GM12878 (cell line): Measurements from ENCODE around the gene LARP4B. TPM values are rescaled to one million over a fixed set of nuclear protein-coding genes. Genes with fewer than 3 reads are reported as not detected.

ENCODE experiments used
- ATAC-seq: fragments of 200-7000 bp; cut with Tn5 transposase; 3 replicates; pipeline ENCODE4 v1.9.1; 2020; ENCODE audit warnings: mild to moderate bottlenecking, moderate library complexity
- BruUV-seq: library from RNA; stranded (reverse); fragments of 400-500 nt; replicated peaks from 2 replicates; lab custom pipeline; 2021; lab: Mats Ljungman, UMichigan
- CTCF ChIA-PET: fragments of 300-600 bp; sonication (Branson Sonifier 250); formaldehyde crosslinking; extraction: SDS; loops from one replicate; lab custom pipeline; 2021; ENCODE audit warnings: inconsistent platforms; lab: Yijun Ruan, JAX
- POLR2A ChIA-PET: fragments of 350-600 bp; formaldehyde crosslinking; extraction: SDS; loops from one replicate; lab custom pipeline; 2021; ENCODE audit warnings: inconsistent platforms; lab: Charles Lee
- RAD21 ChIA-PET: fragments of 300-600 bp; sonication (Branson Sonifier 250); formaldehyde crosslinking; loops from one replicate; lab custom pipeline; 2023; ENCODE audit warnings: antibody characterized with exemption; ENCODE audit not compliant: unreplicated experiment; lab: Charles Lee
- SMC1A ChIA-PET: fragments of 300-600 bp; sonication (Branson Sonifier 250); formaldehyde crosslinking; loops from one replicate; lab custom pipeline; 2023; ENCODE audit not compliant: unreplicated experiment, uncharacterized antibody; lab: Charles Lee
- DNase-seq: peaks from one replicate; pipeline ENCODE4 v3.0.0-alpha.2; 2011; ENCODE audit warnings: low read depth, low spot score
- FAIRE-seq: peaks from 3 replicates; lab custom pipeline; 2011; peaks lifted over from hg19 to GRCh38; lab: Jason Lieb, UNC
- H2AFZ ChIP-seq: 2 replicates; pipeline ENCODE4 v1.6.0; 2011; ENCODE audit warnings: low read depth, low read length, control low read depth; ENCODE audit not compliant: control insufficient read depth
- H3K27ac ChIP-seq: 2 replicates; pipeline ENCODE4 v1.5.1; 2011; ENCODE audit warnings: control low read depth; ENCODE audit not compliant: control insufficient read depth, insufficient read depth
- H3K27me3 ChIP-seq, 2 experiments: replicated peaks in 1 of 2; 2 replicates each; pipeline versions ENCODE4 v1.6.0 to v1.6.1; 2011; ENCODE audit warnings: low read length in 1 of 2; ENCODE audit not compliant: control insufficient read depth in 2 of 2, insufficient read depth in 2 of 2
- H3K36me3 ChIP-seq, 2 experiments: 2 replicates each; pipeline ENCODE4 v1.5.1; 2011; ENCODE audit warnings: low read length in 1 of 2; ENCODE audit not compliant: control insufficient read depth in 2 of 2, insufficient read depth in 2 of 2
- H3K4me1 ChIP-seq: 2 replicates; pipeline ENCODE4 v1.6.1; 2011; ENCODE audit warnings: mild to moderate bottlenecking, low read length, moderate library complexity, mixed read lengths; ENCODE audit not compliant: control insufficient read depth, insufficient read depth
- H3K4me2 ChIP-seq: 2 replicates; pipeline ENCODE4 v1.6.0; 2011; ENCODE audit warnings: control low read depth; ENCODE audit not compliant: control insufficient read depth, insufficient read depth
- H3K4me3 ChIP-seq: fragments of 200-600 bp; sonication (generic); 2 replicates; pipeline ENCODE4 v1.5.1; 2016
- H3K79me2 ChIP-seq: 2 replicates; pipeline ENCODE4 v1.6.0; 2011; ENCODE audit warnings: low read length; ENCODE audit not compliant: control insufficient read depth, insufficient read depth
- H3K9ac ChIP-seq: 2 replicates; pipeline ENCODE4 v1.8.0; 2011; ENCODE audit warnings: low read length, control low read depth, mixed read lengths; ENCODE audit not compliant: control insufficient read depth, insufficient read depth
- H3K9me3 ChIP-seq: replicated peaks from 3 replicates; pipeline ENCODE4 v1.5.1; 2011; ENCODE audit warnings: mild to moderate bottlenecking, low read length; ENCODE audit not compliant: control insufficient read depth, insufficient read depth
- H4K20me1 ChIP-seq: 2 replicates; pipeline ENCODE4 v1.6.0; 2011; ENCODE audit not compliant: control insufficient read depth, insufficient read depth
- BACH1 ChIP-seq: fragments of 450-650 bp; IDR thresholded peaks from 2 replicates; pipeline ENCODE4 v1.6.1; 2017; ENCODE audit warnings: mild to moderate bottlenecking, borderline replicate concordance
- BMI1 ChIP-seq: fragments of 450-650 bp; IDR thresholded peaks from 2 replicates; pipeline ENCODE4 v1.6.1; 2016; ENCODE audit warnings: mild to moderate bottlenecking, moderate library complexity, borderline replicate concordance
- CREB1 ChIP-seq: IDR thresholded peaks from 2 replicates; pipeline ENCODE4 v1.6.1; 2012; ENCODE audit warnings: low read depth, mild to moderate bottlenecking, inconsistent platforms
- CREM ChIP-seq: IDR thresholded peaks from 2 replicates; pipeline ENCODE4 v1.6.1; 2014; ENCODE audit warnings: antibody characterized with exemption, low read depth
- EP300 ChIP-seq, 2 experiments: fragments of 150-350 bp in 1 of 2; IDR thresholded peaks; 2 replicates each; pipeline ENCODE4 v1.6.1; 2011 to 2012; ENCODE audit warnings: low read depth in 2 of 2, low read length in 2 of 2, borderline replicate concordance in 1 of 2, improper control_type of control experiment in 1 of 2, inconsistent platforms in 1 of 2; ENCODE audit not compliant: control insufficient read depth in 1 of 2
- JUNB ChIP-seq: IDR thresholded peaks from 2 replicates; pipeline ENCODE4 v1.6.1; 2016; ENCODE audit warnings: antibody characterized with exemption, mild to moderate bottlenecking
- MEF2A ChIP-seq: IDR thresholded peaks from 2 replicates; pipeline ENCODE4 v1.6.1; 2011; ENCODE audit warnings: low read depth, mild to moderate bottlenecking, low read length, moderate library complexity; ENCODE audit not compliant: insufficient read depth
- PAX8 ChIP-seq: fragments of 450-650 bp; IDR thresholded peaks from 2 replicates; pipeline ENCODE4 v1.6.1; 2017; ENCODE audit warnings: mild to moderate bottlenecking, moderate library complexity
- RAD21 ChIP-seq: IDR thresholded peaks from 2 replicates; pipeline ENCODE4 v1.6.1; 2011; ENCODE audit warnings: mild to moderate bottlenecking, low read depth, low read length, moderate library complexity; ENCODE audit not compliant: insufficient read depth
- RBBP5 ChIP-seq: fragments of 200-600 bp; sonication (generic); conservative IDR thresholded peaks from 2 replicates; pipeline ENCODE4 v1.6.1; 2016
- SPI1 ChIP-seq: IDR thresholded peaks from 2 replicates; pipeline ENCODE4 v1.6.1; 2011; ENCODE audit warnings: low read depth, mild to moderate bottlenecking, low read length, moderate library complexity, borderline replicate concordance; ENCODE audit not compliant: insufficient read depth
- USF2 ChIP-seq: IDR thresholded peaks from 2 replicates; pipeline ENCODE4 v1.6.1; 2011; ENCODE audit warnings: low read depth, low read length, improper control_type of control experiment, borderline replicate concordance
- WGBS: methylation state at CpG from one replicate; pipeline ENCODE4 v1.1.6; 2016; ENCODE audit warnings: low lambda C conversion rate; ENCODE audit not compliant: insufficient replicate concordance, insufficient coverage; ENCODE audit errors: missing lambda C conversion rate; 5-methylcytosine and 5-hydroxymethylcytosine counted together
- in situ Hi-C: fragments of 300-500 bp; cut with MboI; formaldehyde crosslinking; loops from 9 replicates; pipeline ENCODE4 v1.14.3; 2018; ENCODE audit warnings: mixed read lengths
- intact Hi-C: fragments of 100-400 bp; cut with micrococcal nuclease; formaldehyde crosslinking; loops from one replicate; pipeline ENCODE4 v1.14.2; 2022; ENCODE audit not compliant: unreplicated experiment
- polyA plus RNA-seq, 11 experiments: library from polyadenylated mRNA; depleted of rRNA in 4 of 11; unstranded in 6 of 11; stranded (reverse) in 5 of 11; fragments of >200 nt; fragmentation: Nextera tagmentation in 4 of 11; fragmentation: Illumina TruSeq in 1 of 11; extraction: Ambion mirVana in 4 of 11; extraction: Trizol in 1 of 11; gene quantifications; 1 replicate in 1 of 11; 2 replicates in 10 of 11; pipeline versions ENCODE4 v1.2.1 to v1.2.3, GENCODE V29; 2011 to 2016; ENCODE audit warnings: inconsistent platforms in 2 of 11, missing spikeins in 2 of 11, low read depth in 1 of 11
- total RNA-seq, 4 experiments: library from RNA; depleted of rRNA in 3 of 4; stranded (reverse); fragments of >200 nt in 3 of 4; fragmentation: Illumina TruSeq in 1 of 4; extraction: Trizol in 1 of 4; gene quantifications; 2 replicates each; pipeline versions ENCODE4 v1.2.1 to v1.2.3, GENCODE V29; 2013 to 2021

Gene LARP4B
- total and polyA plus RNA-seq, 10 of the 15 experiments (the other 5 are each of a cell fraction or from before 2014, with no cell fraction given), result 10.5 to 119 (median 39.4) TPM

- intact Hi-C loops, result no loop called here
Observed at GRCh38 chr10:963655-964054, 32.1 kb upstream of the LARP4B start.

GRCh38 chr10:963186-963585, 31.7 kb upstream of the LARP4B start:
- Histone ChIP-seq H4K20me1 (no peaks in the 10 kb centered on the region), H3K4me2 (no peak overlapping the region), H3K36me3 (no peaks in the 10 kb centered on the region), H3K9me3 (no peaks in the 10 kb centered on the region), H3K27me3 (no peaks in the 10 kb centered on the region), H3K9ac (no peak overlapping the region), H3K4me1 (no peaks in the 10 kb centered on the region), H3K27ac (no peak overlapping the region), H3K79me2 (no peaks in the 10 kb centered on the region), H2AFZ (no peak overlapping the region), H3K4me3 (no peak overlapping the region)
- intact Hi-C loops (no loop called here), in situ Hi-C loops (no loop called here)
- TF ChIP-seq RAD21, result no peak
- TF ChIP-seq CREB1, result no peak
- TF ChIP-seq JUNB, result no peak
- no peak for TF ChIP-seq EP300 (IDR thresholded peaks at IDR 0.05; ENCODE audit: borderline replicate concordance in 1 of 2, control insufficient read depth in 1 of 2, low read depth in 2 of 2, low read length in 2 of 2)
- no peak for TF ChIP-seq PAX8
- no peak for TF ChIP-seq CREM
- TF ChIP-seq SPI1, result no peak
- no peak for TF ChIP-seq MEF2A
- no peak for TF ChIP-seq RBBP5
- no peak for TF ChIP-seq BACH1
- ChIA-PET RAD21 (no interaction called here), POLR2A (no interaction called here), CTCF (interaction anchor here (0.6 kb wide), 1 partner anchor 21 kb away, joined by 5 read pairs; no protein-coding TSS in a partner anchor), SMC1A (no interaction called here)
- no peak for DNase-seq
- no TSS peak for BruUV-seq
- WGBS, result 48% methylated on average over 5 of the region's 5 CpGs
- FAIRE-seq, result no peak
- no peak for ATAC-seq

More at GRCh38 chr10:963655-964054, 32.1 kb upstream of the LARP4B start:
- H3K27ac ChIP-seq, result no peak overlapping the region
- ChIA-PET SMC1A (no interaction called here), POLR2A (no interaction called here), RAD21 (no interaction called here), CTCF (interaction anchor here (0.6 kb wide), 1 partner anchor 21 kb away, joined by 5 read pairs; no protein-coding TSS in a partner anchor)
- no peak overlapping the region for H2AFZ ChIP-seq
- BruUV-seq, result no TSS peak
- H3K4me3 ChIP-seq, result no peak overlapping the region
- in situ Hi-C loops, result no loop called here
- H3K9ac ChIP-seq, result no peak overlapping the region
- no peak for ATAC-seq
- FAIRE-seq, result no peak
- no peaks in the 10 kb centered on the region for H3K27me3 ChIP-seq
- no peaks in the 10 kb centered on the region for H3K9me3 ChIP-seq
- TF ChIP-seq USF2, result no peak
- TF ChIP-seq BMI1, result no peak
- H3K4me1 ChIP-seq, result no peaks in the 10 kb centered on the region
- no peaks in the 10 kb centered on the region for H4K20me1 ChIP-seq
- H3K79me2 ChIP-seq, result no peaks in the 10 kb centered on the region
- 65% methylated on average over 4 of the region's 4 CpGs for WGBS
- no peaks in the 10 kb centered on the region for H3K36me3 ChIP-seq
- no peak overlapping the region for H3K4me2 ChIP-seq
- DNase-seq, result no peak
